Limb (tissue), 2 donors: ENCODE measurements around the gene MSMB.
"Not testable (repeated sequence)": the region's sequence is repeated elsewhere in the genome, so short reads cannot be mapped to it uniquely, and the experiment has no call there.

Experiments used
- DNase-seq, 2 donors: peaks; one replicate each; pipeline ENCODE4 v3.0.0-alpha.2; 2016; ENCODE audit errors: extremely low spot score in 2 of 2

Gene MSMB

GRCh38 chr10:46069771-46070463 is 23.8 kb upstream of the MSMB start:
- no peak for DNase-seq

DNA sequence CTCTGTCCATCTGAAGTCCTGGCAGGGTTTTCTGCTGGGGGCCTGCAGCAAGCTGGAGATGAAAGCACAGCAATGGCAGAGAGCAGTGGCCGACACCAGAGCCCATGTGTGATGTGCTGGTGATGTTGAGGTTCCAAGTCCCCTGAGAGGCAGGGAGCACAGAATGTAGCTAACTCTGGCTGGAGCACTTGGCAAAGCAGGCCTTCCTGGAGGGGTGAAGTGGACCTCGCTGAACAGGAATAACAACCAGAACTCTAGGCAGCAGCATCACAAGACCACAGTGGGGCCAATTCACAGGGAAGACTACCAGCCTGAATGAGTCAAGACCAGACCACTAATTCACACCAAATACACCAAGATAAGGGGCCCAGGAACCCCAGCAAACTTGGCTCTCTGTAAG is 22.8 kb upstream of the MSMB start:
- no peak for DNase-seq

DNA sequence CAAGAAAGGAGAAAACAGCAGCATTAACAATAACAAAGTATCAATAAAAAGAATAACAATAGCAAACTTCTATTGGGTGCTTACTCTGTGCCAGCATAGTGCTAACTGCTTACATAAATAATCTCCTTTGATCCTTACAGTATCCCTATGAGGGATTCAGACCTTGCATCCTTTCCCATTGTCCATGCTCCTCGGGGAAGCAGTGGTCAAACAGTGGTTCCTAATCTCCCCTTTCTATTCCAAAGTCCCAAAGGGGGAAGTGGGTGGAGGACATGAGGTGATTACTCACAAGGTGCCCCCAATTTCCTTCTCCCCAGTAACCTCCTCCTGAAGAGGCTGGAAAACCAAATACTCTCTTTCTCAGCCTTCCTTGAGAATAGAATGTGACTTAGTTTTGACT is 22.0 kb upstream of the MSMB start:
- no peak for DNase-seq

- no peak for DNase-seq
Observed at GRCh38 chr10:46064269-46064817, 18.3 kb upstream of the MSMB start.

GRCh38 chr10:46062723-46063428 is 16.8 kb upstream of the MSMB start:
- DNase-seq: no peak

DNA sequence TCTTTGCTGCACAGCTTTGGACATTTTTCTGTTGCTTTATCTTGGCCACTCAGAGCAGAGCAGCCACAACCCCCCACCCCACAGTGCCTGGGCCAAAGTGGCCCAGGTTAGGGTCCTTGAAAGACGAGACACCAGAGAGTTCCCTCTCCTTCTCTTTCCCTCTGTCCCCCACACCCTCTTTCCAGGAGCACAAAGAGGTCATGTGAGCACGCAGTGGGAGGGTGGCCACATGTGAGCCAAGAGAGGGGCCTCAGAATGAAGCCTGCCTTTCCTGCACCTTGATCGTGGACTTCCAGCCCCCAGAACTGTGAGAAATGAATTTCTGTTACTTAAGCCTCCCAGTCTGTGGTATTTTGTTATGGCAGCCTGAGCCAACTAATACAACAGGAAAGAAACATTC is 14.6 kb upstream of the MSMB start:
- no peak for DNase-seq

DNA sequence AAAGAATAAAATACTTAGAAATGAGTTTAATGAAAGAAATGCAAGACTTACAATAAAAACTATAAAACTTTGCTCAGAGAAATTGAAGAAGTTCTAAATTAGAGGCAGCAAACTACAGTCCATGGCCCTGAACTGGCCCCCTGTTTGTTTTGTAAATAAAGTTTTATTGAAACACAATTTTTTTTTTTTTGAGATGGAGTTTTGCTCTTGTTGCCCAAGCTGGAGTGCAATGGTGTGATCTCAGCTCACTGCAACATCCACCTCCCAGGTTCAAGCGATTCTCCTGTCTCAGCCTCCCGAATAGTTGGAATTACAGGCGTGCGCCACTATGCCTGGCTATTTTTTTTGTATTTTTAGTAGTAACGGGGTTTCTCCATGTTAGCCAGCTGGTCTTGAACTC is 11.9 kb upstream of the MSMB start:
- DNase-seq: not testable (repeated sequence)

- no peak for DNase-seq
Observed at GRCh38 chr10:46057038-46057437, 11.0 kb upstream of the MSMB start.

- DNase-seq: no peak
Observed at GRCh38 chr10:46055771-46056170, 9.7 kb upstream of the MSMB start.

GRCh38 chr10:46053534-46054434 is 7.7 kb upstream of the MSMB start:
- no peak for DNase-seq

DNA sequence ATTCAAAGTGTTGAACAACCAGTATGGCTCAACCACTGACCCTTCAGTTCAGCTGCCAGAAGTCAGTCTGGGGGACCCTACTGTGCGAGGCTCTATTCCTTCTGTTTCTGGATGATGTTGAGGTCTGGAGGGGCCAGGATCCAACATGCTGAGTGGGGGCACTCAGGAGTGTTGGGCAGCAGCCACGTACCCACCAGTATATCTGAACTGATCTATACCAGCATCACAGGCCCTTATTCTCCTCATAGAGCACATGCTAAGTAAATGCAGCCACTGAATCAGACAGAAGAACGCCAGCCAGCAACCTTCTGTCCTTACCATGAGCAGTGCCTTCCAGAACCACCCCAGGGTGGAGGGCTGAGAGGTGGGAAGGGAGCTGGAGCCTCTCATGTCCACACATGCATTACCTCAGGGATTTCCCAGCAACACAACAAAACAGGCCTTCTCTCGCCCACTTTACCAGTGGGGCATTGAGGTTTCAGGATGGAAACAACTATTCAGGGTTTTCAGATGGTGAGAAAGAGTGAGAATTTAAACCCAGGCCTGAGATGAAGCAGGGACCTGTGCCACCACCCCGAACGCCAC is 6.8 kb upstream of the MSMB start:
- DNase-seq: no peak

- no peak for DNase-seq
Observed at GRCh38 chr10:46052057-46052790, 6.2 kb upstream of the MSMB start.

DNA sequence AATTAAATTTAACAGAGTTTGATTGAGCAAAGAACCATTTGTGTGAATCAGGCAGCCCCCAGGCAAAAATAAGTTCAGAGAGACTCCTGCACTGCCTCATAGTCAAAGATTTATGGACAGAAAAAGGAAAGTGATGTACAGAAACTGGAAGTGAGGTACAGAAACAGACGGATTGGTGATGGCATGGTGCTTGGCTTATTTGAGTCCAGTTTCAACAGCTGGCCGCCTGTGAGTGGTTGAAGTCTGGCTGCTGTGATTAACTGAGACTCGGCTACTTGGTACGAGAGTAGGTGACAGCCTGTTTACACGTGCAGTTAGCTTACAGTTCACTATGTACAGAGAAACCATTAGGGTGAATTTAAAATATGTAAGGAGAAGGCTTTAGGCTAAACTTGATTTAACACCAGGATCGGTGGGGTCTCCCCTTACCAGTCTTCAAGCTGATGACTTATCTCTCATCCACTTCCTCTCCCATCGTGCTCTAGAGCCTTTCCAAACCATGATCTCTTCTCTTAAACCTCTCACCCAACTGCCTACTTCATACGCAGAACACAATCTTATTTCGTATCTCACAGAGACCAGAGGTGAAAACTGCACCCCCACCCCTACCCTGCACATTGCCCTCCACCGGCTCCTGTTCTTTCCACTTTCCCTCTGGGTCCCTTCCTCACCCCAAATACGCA is 5.0 kb upstream of the MSMB start:
- peak in 1 of 2 donors; percentile 36 for DNase-seq

- not testable (repeated sequence) for DNase-seq
Observed at GRCh38 chr10:46049497-46049831, 3.4 kb upstream of the MSMB start.

DNA sequence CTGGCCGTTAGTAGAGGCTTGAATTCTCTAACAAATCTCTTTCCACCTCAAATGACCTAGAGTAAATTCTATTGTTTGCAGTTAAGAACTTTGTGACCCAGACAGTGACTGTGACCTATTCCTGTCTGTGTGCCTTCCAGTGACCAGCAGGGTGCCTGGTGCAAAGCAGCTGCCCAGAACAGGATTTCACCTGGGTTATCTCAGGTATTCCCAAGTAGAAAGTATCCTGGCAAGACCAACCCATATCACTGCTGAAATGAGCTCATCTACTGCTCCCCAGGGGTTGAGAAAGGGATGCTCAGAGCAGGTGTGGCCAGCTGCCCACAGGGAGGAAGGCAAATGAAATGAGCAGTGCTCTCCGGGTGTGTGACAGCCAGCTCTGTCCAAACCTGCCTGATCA is 2.1 kb upstream of the MSMB start:
- DNase-seq: no peak

GRCh38 chr10:46042527-46042926 is 3.5 kb downstream of the MSMB start:
- DNase-seq: no peak

DNA sequence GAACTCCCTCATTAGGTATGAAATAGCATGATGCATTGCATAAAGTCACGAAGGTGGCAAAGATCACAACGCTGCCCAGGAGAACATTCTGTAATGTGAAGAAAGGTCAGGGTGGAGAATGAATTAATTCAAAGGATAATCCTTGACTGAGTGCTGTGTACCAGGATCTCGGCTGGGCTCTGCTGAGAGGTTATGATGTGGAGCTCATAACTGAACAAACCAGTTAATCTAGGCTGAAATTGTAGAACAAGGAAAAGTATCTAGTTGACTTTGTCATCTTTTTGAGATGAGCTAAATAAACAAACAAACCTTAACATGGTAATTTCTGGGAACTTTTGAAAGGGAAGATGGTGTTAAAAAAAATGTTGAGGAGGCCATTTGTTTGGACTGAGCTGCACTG is 6.1 kb downstream of the MSMB start:
- DNase-seq: no peak

GRCh38 chr10:46037107-46037825 is 8.8 kb downstream of the MSMB start:
- DNase-seq: no peak

DNA sequence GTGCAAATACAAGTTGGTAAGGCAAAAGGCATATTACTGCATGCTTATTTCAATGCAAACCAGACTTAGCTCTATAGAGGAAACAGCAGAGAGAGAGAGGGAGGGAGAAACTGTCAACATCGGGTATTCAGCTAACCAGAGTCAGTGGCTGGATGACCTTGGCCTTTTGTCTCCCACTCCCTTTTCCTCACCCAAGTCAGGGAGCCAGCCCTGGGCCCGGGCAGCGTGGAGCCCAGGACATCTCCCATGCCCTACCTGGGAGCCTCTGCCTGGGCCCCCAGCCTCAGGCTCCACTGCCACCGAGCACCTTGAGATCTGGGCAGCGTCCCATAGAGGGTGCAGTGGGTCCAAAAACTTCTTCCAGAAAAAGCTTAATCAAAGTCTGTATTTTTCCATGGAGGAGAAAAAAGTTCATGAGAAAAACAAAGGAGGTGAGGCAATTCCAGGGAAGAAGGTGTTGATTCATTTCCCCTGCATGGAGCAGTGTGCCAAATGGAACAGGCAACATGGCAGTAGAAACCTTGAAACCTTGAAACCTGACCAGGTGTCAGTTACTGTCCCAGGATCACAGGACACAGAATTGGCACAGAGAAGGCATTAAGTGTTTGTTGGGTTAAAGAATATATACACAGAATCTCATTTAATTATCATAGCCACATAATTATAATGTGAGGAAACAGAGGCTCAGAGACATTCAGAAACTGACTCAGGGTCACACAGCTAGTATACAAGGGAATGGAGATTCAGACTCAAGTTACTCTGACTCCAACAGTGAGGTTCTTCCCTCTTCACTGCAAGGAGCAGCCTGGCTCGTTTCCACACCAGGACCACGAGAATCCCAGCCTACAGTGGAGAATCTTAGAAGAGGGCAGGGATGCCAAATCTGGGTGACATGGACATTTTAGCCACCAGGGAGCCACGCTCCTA is 9.9 kb downstream of the MSMB start:
- no peak for DNase-seq
